ENCODE measurements around the gene EIF4EBP2.

EIF4EBP2 gene

GRCh38 chr10:70476249-70477035 is 72.5 kb downstream of the EIF4EBP2 start:
- peaks cover 22% of the 10 kb centered on the region for H3K4me1 Mint-ChIP-seq (ENCODE audit: low read depth)
- H3K27me3 Mint-ChIP-seq (ENCODE audit: low read depth), result peaks cover 66% of the 10 kb centered on the region
- H3K9me3 Mint-ChIP-seq, result no peaks in the 10 kb centered on the region
- H3K36me3 Mint-ChIP-seq (ENCODE audit: low read depth), result no peaks in the 10 kb centered on the region
- no peak overlapping the region for H3K27ac Mint-ChIP-seq
- H3K4me3 Mint-ChIP-seq, result no peak overlapping the region

DNA sequence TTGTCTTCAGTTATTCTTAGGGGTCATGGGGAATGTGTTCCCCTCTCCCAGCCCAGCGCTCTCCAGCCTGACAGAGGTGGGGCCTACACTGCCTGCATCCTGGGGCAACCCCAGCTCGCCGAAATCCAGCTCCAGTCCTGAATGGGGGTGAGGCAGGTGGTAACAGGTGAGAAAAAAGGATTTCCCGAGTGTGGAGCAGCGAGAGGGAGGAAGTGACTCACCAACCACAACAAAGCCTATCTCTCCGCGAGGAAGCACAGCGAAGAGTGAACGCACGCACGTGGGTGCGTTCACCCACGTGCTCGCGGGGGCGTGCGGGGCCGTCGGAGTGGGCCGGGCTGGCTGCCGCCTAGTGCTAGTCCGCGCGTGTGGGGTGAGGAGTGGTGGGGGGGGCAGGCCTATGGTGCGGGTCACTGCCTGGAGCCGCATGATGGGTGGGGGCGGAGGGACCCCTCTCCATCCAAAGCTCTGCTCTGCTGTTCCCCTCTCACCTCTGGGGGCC is 73.8 kb downstream of the EIF4EBP2 start:
- Mint-ChIP-seq H3K9me3 (no peaks in the 10 kb centered on the region), H3K36me3 (ENCODE audit: low read depth) (no peaks in the 10 kb centered on the region), H3K27ac (no peak overlapping the region), H3K4me3 (peak overlapping the region; percentile 65), H3K4me1 (ENCODE audit: low read depth) (peaks cover 22% of the 10 kb centered on the region), H3K27me3 (ENCODE audit: low read depth) (peaks cover 70% of the 10 kb centered on the region)
